ENCODE measurements around the gene MCEMP1.
"Not testable (repeated sequence)": the region's sequence is repeated elsewhere in the genome, so short reads cannot be mapped to it uniquely, and the experiment has no call there.

Gene MCEMP1

GRCh38 chr19:7642295-7643030, 34.4 kb upstream of the MCEMP1 start:
- DNase-seq = no peak
- intact Hi-C loops (cut with DNase I) = no loop called here

DNA sequence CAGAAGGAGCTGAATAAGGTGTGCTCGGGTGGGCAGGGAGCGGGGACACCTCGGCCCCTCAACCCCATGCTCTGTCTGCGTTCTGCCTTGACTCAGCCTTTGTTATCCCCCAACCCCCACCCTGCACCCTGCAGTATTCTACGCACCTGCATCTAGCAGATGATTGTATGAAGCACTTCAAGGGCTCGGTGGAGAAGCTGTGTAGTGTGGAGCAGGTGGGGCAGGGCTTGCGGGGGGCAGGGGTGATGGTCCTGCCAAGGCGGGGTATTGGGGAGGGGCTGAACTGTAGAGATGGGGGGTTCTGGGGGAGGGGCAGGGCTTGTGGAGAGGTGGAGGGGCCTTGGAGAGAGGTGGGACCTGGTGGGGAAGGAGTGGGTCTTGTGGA, 33.9 kb upstream of the MCEMP1 start:
- no peak for DNase-seq
- intact Hi-C loops (cut with DNase I) = no loop called here

GRCh38 chr19:7643629-7644549, 33.0 kb upstream of the MCEMP1 start:
- DNase-seq; intact Hi-C loops (cut with DNase I): not testable (repeated sequence)

DNA sequence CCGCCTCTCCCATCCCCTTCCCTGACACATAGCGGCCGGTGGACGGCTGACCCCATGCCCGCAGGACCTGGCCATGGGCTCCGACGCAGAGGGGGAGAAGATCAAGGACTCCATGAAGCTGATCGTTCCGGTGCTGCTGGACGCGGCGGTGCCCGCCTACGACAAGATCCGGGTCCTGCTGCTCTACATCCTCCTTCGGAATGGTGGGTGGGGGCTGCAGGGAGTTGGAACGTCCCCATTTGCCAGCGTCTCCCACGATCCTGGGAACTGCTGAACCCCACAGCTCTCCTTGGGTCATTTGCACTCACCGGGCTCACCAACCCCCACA, 32.4 kb upstream of the MCEMP1 start:
- DNase-seq = no peak
- intact Hi-C loops (cut with DNase I) = no loop called here

GRCh38 chr19:7645163-7645562, 31.7 kb upstream of the MCEMP1 start:
- intact Hi-C loops (cut with DNase I) = no loop called here
- DNase-seq = peak in 1 of 42 donors; percentile 10

GRCh38 chr19:7645656-7646425, 31.0 kb upstream of the MCEMP1 start:
- DNase-seq = no peak
- intact Hi-C loops (cut with DNase I) = no loop called here

- intact Hi-C loops (cut with DNase I) = no loop called here
- DNase-seq = no peak
Measured at GRCh38 chr19:7646426-7646700, 30.5 kb upstream of the MCEMP1 start.

- DNase-seq = no peak
- intact Hi-C loops (cut with DNase I) = no loop called here
Measured at GRCh38 chr19:7647156-7647555, 29.7 kb upstream of the MCEMP1 start.

- intact Hi-C loops (cut with DNase I) = no loop called here
Measured at GRCh38 chr19:7648265-7649014, 28.4 kb upstream of the MCEMP1 start.

DNA sequence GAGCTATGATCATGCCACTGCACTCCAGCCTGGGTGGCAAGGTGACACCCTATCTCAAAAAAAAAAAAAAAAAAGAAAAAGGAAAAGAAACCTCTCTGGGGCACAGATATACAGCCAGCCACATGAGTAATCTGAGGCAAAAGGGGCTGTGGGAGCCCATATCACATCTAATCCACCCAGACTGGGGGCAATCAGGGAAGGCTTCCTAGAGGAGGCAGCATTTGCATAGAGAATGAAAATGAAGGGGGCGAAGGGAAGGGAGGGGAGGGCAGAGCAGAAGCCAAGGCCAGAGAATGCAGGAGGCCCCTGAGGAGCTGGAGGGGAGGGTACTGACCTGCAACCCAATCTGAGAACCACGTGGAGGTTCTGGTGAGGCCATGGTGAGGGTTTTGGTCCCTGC, 26.7 kb upstream of the MCEMP1 start:
- DNase-seq = no peak
- intact Hi-C loops (cut with DNase I) = no loop called here

More at GRCh38 chr19:7648265-7649014, 28.4 kb upstream of the MCEMP1 start:
- no peak for DNase-seq

- DNase-seq = peak; percentile 51 to 93 (median 84)
- intact Hi-C loops (cut with DNase I) = no loop called here
Measured at GRCh38 chr19:7652061-7652641, 24.7 kb upstream of the MCEMP1 start.

GRCh38 chr19:7654401-7654800, 22.5 kb upstream of the MCEMP1 start:
- intact Hi-C loops (cut with DNase I) = no loop called here

GRCh38 chr19:7655581-7655980, 21.3 kb upstream of the MCEMP1 start:
- intact Hi-C loops (cut with DNase I) = no loop called here
- no peak for DNase-seq

More at GRCh38 chr19:7654401-7654800, 22.5 kb upstream of the MCEMP1 start:
- no peak for DNase-seq

DNA sequence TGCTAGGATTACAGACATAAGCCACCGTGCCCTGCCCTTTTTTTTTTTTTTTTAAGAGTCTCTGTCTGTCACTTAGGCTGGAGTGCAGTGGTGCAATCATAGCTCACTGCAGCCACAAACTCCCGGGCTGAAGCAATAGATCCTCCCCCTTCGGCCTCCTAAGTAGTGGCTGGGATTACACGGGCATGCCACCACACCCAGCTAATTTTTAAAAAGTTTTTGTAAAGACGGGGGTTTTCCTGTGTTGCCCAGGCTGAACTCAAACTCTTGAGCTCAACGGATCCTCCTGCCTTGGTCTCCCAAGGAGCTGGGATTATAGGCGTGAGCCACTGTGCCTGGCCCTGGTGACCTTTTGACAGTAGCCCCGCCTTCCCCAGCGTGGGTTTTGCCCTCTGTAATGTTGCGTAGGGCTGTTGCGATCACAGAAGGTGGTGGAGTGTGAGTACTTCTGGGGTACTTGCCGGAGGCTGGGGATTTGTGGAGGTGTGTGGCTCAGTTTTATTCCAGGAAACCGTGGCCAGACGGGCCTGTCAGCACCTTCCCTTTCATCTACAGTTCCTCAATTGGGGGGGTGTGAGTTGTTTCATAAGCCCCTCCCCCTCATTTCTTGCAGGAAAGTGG, 19.6 kb upstream of the MCEMP1 start:
- DNase-seq = no peak

DNA sequence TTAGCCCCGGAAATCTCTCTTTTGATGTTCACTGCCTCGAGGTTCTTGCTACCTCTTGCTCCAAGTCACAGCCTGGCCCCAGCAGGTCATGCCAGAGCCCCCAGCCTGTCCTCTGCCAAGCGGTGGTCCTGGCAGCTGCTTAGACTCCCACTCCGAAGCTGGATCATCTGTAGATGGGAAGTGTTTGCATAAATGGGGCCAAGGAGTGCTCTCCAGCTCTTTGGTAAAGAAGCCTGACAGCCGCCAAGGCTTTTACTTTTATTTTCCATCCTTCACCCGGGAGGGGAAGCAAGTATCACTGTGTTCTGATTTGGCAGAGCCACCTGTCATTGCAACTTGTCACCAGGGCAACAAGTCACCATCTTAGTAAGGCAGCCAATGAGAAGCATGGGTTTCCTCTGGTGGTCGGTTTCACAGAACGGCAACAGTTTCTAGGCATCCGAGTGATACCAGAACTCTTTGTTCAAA, 18.6 kb upstream of the MCEMP1 start:
- intact Hi-C loops (cut with DNase I) = no loop called here
- DNase-seq = peak in 19 of 42 donors; percentile 19 to 69 (median 37)

More for the DNA sequence above, 19.6 kb upstream of the MCEMP1 start:
- intact Hi-C loops (cut with DNase I) = no loop called here

- intact Hi-C loops (cut with DNase I) = no loop called here
- DNase-seq = no peak
Measured at GRCh38 chr19:7661744-7662538, 14.9 kb upstream of the MCEMP1 start.

DNA sequence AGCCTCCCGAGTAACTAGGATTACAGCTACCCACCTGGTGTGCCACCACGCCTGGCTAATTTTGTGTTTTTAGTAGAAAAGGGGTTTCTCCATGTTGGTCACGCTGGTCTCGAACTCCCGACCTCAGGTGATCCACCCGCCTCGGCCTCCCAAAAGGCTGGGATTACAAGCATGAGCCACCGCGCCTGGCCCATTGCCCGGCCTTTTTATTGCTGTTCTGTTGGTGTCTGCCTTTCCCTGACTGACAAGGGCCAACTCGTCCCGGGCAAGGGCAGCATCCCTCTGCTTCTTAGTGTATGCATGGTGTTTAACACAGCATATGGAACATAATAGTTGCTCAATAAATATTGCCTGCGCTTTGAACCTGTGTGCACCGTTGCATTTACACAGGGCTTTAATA, 14.2 kb upstream of the MCEMP1 start:
- DNase-seq = no peak
- intact Hi-C loops (cut with DNase I) = no loop called here

GRCh38 chr19:7663706-7664105, 13.2 kb upstream of the MCEMP1 start:
- intact Hi-C loops (cut with DNase I) = no loop called here
- DNase-seq = no peak

Data from head of caudate nucleus (tissue), 42 donors.